Stimulated activated CD4-positive, alpha-beta T cell treated with anti-CD3 and anti-CD28 coated beads, Interleukin-1b, Interleukin-23, amount 100 ng/mL, for 24 hours (primary cell): Measurements from ENCODE around the gene ITPR1.
A peak's percentile ranks its signal among the peaks of the same experiment; 100 is the strongest.

Experiments
- DNase-seq, 4 experiments: peaks; one replicate each; pipeline ENCODE4 v3.0.0-alpha.2; 2020; ENCODE audit warnings: low read depth in 4 of 4, low spot score in 1 of 4

ITPR1 gene

GRCh38 chr3:4821338-4821737, 328.2 kb downstream of the ITPR1 start:
- DNase-seq: no peak

GRCh38 chr3:4821975-4822374, 328.8 kb downstream of the ITPR1 start:
- DNase-seq: peak in 1 of 4 experiments; percentile 58

- no peak for DNase-seq
Observed at GRCh38 chr3:4822568-4822967, 329.4 kb downstream of the ITPR1 start.

GRCh38 chr3:4823385-4823784, 330.2 kb downstream of the ITPR1 start:
- DNase-seq: no peak

DNA sequence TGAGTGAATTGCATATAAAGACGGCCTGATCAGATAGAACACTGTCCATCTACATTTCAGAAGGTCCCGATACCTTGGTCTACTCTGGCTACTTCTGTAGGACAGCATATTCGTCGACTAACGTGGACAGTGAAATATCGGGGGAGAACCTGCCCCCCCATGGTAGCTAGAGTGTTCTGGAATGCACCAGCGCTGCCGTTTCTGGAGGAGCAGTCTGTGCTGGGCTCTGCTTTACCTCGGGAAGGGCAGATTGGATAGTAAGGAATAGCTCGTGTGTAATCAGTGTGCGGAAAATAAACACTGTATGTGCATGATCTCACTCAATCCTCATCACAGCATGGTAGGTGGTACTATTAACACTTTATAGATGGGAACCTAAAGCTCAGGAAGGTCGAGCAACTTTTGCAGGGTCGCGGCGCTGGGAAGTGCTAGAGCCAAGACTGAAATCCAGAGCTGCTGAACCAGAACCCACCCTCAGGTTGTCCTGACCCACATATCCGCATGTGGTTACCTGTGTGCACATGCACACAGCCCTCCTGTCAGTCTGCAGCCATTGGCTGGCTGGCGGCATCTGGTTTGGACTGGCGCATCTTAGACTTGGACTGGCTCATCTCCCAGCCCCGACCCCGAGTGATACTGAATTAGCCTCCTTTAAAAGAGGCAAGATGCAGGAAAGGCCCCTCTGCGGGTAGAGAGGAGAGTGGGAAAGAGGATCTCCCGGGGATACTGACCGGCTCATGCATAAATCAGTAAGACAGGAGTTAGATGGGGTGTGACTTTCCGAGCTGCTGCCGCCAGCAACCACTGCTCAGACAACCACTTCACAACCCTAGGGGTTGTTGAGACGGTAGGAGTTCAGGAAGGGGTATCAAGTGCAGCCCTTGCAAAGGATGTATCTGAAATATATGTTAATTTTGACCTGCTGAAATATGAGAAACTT, 331.1 kb downstream of the ITPR1 start:
- no peak for DNase-seq

DNA sequence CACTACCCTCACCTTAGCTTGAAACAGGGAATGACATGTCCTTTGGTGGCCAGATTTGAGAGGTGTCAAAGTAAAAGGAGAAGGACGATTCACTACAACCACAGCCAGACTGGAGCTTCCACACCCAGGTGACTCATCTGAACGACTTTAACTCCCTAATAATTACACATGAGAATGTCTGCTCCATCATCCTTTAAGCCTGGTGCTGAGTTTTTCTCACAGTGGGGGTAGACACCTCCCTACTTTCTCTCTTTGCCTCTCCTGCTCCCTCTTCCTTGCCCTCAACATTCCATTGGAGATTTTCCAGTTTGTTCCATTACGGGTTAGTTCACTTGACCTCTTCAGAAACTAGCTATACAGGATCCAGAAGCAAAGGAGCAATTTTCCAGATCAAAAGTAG, 331.8 kb downstream of the ITPR1 start:
- no peak for DNase-seq

DNA sequence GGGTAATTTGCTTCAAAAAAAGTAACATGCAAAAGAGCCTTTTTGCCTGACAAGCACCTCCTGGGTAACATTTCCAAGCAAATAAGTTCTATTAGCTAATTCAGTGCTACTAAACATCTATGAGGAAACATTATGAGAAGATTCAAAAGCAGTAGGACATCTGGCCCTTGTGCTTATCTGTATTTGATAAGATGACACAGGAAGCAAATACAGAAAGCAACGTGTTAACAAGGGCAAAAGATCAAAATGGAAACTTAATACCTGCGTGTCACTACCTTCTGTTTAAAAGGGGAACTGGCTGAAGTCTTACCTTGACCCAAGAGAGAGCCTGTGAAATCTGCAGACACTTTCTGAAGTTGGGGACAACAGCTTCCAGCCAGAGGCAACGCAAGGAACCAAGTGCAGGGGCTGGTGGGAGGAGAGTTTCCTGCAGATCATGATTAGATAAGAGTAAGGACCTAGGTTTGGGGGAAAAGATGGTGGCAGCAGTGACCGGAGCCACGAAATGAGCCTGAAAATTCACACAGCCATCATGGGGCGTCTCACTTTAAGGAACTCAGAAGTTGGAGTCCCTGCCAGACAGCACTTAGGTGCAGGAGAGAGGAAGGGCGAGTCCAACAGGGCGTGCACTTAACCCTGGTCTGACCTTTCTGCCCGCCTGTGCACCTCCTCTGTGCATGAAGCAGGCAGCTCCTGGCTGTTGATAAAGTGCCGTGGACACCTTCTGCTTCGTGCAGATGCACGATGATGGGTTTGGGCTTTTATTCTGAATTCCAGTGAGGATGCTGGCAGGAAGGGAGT, 332.5 kb downstream of the ITPR1 start:
- DNase-seq: no peak

- no peak for DNase-seq
Observed at GRCh38 chr3:4826237-4827100, 333.3 kb downstream of the ITPR1 start.

DNA sequence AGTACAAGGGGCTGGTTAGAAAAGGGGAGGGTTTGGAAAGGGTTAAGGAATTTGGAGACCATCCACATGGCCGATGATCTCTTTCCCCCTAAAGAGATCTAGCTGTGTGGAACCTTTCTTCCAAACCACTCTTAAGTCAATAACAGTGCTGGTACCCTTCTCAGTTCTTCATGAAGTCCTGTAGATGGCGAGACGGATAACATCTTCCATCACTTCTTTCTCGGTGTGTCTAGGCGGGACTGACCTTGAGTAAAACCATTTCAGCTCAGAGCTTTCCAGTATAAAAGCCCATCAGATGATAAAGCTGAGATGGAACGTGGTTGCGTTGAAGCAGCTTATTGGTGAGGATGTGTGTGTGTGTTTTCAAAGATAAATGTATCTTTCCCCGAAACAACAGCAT, 334.6 kb downstream of the ITPR1 start:
- no peak for DNase-seq

DNA sequence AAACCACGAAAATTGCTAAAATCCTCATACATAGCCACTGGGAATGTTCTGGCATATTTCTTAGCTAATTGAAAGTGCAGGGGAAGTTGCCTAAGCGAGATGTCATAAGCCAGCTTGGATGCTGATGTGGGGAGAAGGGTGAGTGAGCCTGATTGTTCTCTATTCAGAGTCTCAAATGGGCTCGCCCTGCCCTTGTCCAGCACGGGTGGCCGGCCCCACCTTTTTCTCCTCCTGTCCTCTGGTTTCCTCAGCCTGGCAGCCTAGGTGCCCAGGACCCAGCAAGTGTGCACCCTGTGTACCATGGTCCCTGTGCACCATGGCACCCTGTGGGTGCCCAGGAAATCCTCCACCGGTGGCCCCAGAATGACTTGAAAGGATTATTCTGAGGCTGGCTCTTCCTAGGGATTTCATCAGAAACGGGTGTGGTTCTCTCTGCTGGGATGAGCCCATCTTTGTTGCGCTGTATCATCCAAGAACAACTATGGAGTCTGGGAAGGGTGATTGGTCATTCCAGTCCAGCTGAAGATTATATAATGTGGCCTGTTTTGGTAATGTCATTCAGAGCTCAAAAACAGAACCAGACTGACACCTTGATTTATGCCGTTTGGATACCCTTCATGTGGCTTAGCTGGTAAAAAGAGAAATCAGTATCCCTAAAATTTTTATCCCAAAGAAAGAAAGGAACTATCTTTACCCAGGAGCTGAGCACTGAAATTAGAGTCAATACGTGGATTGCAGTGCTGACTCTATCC, 335.3 kb downstream of the ITPR1 start:
- no peak for DNase-seq

DNA sequence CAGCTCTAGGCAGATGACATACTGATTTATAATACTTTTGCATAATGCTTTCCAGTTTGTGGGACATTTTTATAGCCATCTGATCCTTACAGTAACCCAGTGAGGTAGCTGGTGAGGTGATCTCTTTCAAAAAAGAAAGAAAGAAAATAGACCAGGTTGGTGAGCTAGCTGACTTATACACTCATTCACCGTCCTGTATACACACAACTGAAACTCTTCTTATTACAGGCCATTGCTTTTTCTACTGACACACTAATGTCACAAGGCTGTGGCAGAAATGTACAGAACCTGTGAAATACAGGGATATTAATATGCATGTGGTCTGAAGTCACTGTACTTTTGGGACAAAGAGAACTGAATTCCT, 335.9 kb downstream of the ITPR1 start:
- DNase-seq: no peak

GRCh38 chr3:4830586-4830914, 337.4 kb downstream of the ITPR1 start:
- DNase-seq: no peak

DNA sequence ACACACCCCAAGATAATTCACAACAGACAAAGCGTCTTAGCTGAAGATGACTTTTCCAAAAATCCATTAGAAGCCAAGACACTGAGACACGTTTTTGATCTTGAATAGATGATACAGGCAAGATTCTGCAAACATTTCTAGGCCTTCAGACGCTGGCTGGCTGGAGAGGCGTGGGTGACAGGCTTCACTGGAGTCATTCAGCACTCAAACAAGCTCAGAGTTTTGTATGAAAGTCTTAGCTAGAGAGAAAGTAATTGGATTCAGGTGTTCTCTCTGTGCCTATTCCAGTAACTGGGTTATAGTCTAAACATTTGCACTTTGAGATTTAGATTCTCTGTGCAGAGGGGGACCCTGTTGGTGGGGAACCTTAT, 338.4 kb downstream of the ITPR1 start:
- no peak for DNase-seq

DNA sequence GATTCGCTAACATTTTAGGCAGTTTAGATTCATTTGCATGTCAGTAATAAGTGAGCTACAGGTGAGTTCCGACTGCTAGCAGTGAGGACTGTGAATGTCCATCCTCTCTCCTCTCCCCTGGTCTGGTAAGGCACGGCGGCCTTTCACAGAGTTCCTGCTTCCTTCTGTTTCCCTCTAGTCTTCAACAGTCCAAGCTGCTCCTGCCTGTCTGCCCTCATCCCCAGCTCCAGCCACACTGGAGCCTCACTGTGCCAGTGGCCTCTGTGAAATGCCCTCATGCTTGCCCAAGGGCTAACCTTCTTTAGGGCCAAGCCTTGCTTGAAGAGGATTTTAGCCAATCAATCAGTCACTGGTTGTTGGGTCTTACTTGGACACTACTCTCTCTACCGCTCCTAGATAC, 340.3 kb downstream of the ITPR1 start:
- no peak for DNase-seq

GRCh38 chr3:4834403-4834866, 341.3 kb downstream of the ITPR1 start:
- DNase-seq: peak in 3 of 4 experiments; percentile 36 to 68 (median 51)

DNA sequence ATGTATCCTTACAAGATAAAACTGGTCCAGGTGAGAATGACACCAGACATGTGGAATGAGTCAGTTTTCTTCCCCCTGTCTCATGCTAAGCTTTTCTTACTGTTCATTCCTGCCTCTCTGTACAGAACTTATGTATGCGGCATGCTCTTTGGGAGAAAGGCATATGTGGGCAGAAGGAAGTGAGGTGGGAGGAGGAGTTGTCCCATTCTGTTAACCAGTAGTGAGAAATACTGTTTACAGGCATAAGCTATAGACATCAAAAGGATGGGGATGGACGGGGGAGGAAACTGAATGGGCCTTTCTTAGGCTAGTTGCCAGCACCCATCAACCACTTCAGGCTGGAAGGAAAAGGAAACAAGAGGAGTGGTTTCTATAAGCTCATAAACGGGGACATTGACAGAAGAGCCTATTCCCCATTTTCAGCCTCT, 342.5 kb downstream of the ITPR1 start:
- DNase-seq: no peak

GRCh38 chr3:4836516-4836915, 343.4 kb downstream of the ITPR1 start:
- DNase-seq: no peak

- DNase-seq: no peak
Observed at GRCh38 chr3:4837374-4837930, 344.3 kb downstream of the ITPR1 start.

DNA sequence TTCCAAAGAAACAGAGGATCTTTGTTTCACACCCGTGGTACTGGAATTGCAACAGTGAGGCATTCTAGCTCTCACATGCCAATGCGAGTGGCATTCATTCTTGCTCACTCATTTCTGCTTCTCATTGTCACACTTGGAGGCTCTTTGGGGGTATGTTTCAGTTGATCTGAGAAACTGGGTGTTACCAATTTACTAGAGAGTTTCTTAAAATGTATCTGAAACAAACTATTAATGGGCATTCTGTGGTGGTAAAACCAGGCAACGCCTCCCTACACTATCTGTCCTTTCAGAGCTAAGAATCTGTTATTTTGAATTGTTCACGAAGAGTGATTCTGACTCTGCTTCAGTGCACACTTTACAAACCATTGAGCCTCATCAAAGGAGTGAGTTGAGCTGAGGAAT, 345.5 kb downstream of the ITPR1 start:
- DNase-seq: no peak

GRCh38 chr3:4839278-4839677, 346.1 kb downstream of the ITPR1 start:
- DNase-seq: no peak
